ENCODE results near the gene ACTA1.
A peak's percentile ranks its signal among the peaks of the same experiment; 100 is the strongest.

ACTA1 gene

DNA sequence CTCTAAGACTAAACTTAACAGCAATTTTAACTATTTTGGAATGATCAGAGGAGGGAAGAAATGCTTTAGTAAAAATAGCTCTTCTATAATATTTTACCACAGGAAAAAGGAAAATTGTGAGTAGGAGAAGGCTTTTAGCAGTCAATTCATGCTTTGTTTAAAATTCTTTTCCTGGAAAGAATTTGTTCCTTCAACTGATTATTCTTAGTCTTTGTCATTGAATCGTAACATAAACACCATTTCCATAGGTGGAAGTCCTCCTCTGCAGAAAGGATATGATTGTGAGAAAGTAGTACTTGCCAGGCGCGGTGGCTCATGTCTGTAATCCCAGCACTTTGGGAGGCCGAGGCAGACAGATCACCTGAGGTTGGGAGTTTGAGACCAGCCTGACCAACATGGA, 11.9 kb upstream of the ACTA1 start:
- Histone ChIP-seq H4K91ac (ENCODE audit: low read length) (no peak overlapping the region), H3K27me3 (ENCODE audit: control insufficient read depth in 1 of 2, insufficient read depth in 1 of 2, low read length in 2 of 2) (no peaks in the 10 kb centered on the region)
- DNase-seq: no peak

DNA sequence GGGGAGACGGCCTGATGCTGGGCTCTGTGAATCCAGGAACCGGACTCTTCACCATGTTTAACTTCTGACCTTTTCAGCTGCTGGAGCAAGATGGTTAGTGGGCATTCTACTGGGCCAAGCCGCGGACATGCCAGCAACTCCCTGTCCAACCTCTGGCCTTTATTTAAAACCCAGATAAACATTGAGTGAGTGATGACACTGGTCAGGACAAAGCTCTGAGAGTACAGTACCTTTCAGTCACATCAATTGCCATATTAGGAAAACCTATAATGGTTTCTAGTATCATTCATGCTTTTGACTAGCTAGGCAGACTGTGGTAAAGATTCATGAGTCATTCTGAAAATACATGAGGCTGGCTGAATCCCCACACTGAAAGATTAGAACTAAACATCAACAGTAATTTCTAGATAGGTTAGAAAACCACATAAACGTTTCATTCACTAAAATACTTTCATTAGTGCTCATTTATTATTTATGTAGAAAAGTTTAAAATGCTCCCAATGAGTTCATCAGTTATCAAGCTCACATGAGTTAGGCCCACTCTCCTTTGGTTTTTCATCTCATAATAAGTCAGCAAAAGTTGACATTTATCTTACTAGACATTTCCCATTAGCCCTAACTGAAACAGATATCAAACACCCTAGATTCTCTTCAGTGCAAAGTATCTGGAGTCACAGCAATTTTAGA, 7.1 kb upstream of the ACTA1 start:
- Histone ChIP-seq H4K91ac (ENCODE audit: low read length) (no peak overlapping the region), H3K9ac (ENCODE audit: low read length) (no peak overlapping the region), H3K27me3 (ENCODE audit: control insufficient read depth in 1 of 2, insufficient read depth in 1 of 2, low read length in 2 of 2) (peaks cover 5 to 6% of the 10 kb centered on the region in 2 experiments), H3K4me1 (ENCODE audit: control insufficient read depth, insufficient read depth, low read depth, low read length) (peaks cover 5% of the 10 kb centered on the region), H3K79me1 (replicated peaks; ENCODE audit: low read length, poor library complexity, severe bottlenecking) (no peaks in the 10 kb centered on the region), H3K14ac (ENCODE audit: low read length in 2 of 2) (no peak overlapping the region), H3K23ac (ENCODE audit: low read length in 2 of 2) (no peak overlapping the region), H3K4me3 (ENCODE audit: insufficient read depth in 1 of 2, low read depth in 1 of 2, low read length in 2 of 2) (no peak overlapping the region), H3K18ac (ENCODE audit: low read depth in 1 of 2, low read length in 2 of 2) (no peak overlapping the region), H3K9me3 (ENCODE audit: control insufficient read depth, low read length) (no peaks in the 10 kb centered on the region), H3K4me2 (ENCODE audit: low read length, poor library complexity, severe bottlenecking) (no peak overlapping the region), H2AFZ (ENCODE audit: low read depth, low read length) (no peak overlapping the region), H2BK15ac (ENCODE audit: low read depth, poor library complexity, severe bottlenecking) (no peak overlapping the region), H2BK12ac (ENCODE audit: low read length in 2 of 2) (no peak overlapping the region), H4K8ac (ENCODE audit: low read length) (no peak overlapping the region), H2AK5ac (ENCODE audit: low read length, severe bottlenecking) (no peak overlapping the region), H2BK120ac (ENCODE audit: low read depth, low read length) (no peak overlapping the region), H3K36me3 (ENCODE audit: control insufficient read depth in 1 of 2, insufficient read depth in 2 of 2, low read depth in 1 of 2, low read length in 2 of 2) (peaks cover 11 to 39% of the 10 kb centered on the region in 2 experiments), H3K27ac (ENCODE audit: low read length, poor library complexity, severe bottlenecking) (peak overlapping the region; percentile 80), H2BK5ac (ENCODE audit: low read depth, low read length, poor library complexity, severe bottlenecking) (peak overlapping the region; percentile 44), H3K4ac (ENCODE audit: low read depth in 1 of 2, low read length in 2 of 2) (no peak overlapping the region)
- WGBS: 49% methylated on average over 2 of the region's 5 CpGs
- DNase-seq: peak; percentile 75

More for the DNA sequence above, 11.9 kb upstream of the ACTA1 start:
- H3K18ac ChIP-seq (ENCODE audit: low read depth in 1 of 2, low read length in 2 of 2): no peak overlapping the region
- H3K9me3 ChIP-seq (ENCODE audit: control insufficient read depth, low read length): no peaks in the 10 kb centered on the region
- no peak overlapping the region for H3K27ac ChIP-seq (ENCODE audit: low read length, poor library complexity, severe bottlenecking)
- H3K4me1 ChIP-seq (ENCODE audit: control insufficient read depth, insufficient read depth, low read depth, low read length): peaks cover under 1% of the 10 kb centered on the region
- H3K4me2 ChIP-seq (ENCODE audit: low read length, poor library complexity, severe bottlenecking): no peak overlapping the region
- H2BK15ac ChIP-seq (ENCODE audit: low read depth, poor library complexity, severe bottlenecking): no peak overlapping the region
- H2AFZ ChIP-seq (ENCODE audit: low read depth, low read length): no peak overlapping the region
- no peak overlapping the region for H3K14ac ChIP-seq (ENCODE audit: low read length in 2 of 2)
- no peak overlapping the region for H2BK120ac ChIP-seq (ENCODE audit: low read depth, low read length)
- H3K4me3 ChIP-seq (ENCODE audit: insufficient read depth in 1 of 2, low read depth in 1 of 2, low read length in 2 of 2): no peak overlapping the region
- H2BK5ac ChIP-seq (ENCODE audit: low read depth, low read length, poor library complexity, severe bottlenecking): no peak overlapping the region
- WGBS: 96% methylated on average over 4 of the region's 4 CpGs
- no peak overlapping the region for H4K8ac ChIP-seq (ENCODE audit: low read length)
- H3K23ac ChIP-seq (ENCODE audit: low read length in 2 of 2): no peak overlapping the region
- no peak overlapping the region for H2AK5ac ChIP-seq (ENCODE audit: low read length, severe bottlenecking)
- H3K4ac ChIP-seq (ENCODE audit: low read depth in 1 of 2, low read length in 2 of 2): no peak overlapping the region
- no peak overlapping the region for H2BK12ac ChIP-seq (ENCODE audit: low read length in 2 of 2)
- peaks cover 24 to 45% of the 10 kb centered on the region in 2 experiments for H3K36me3 ChIP-seq (ENCODE audit: control insufficient read depth in 1 of 2, insufficient read depth in 2 of 2, low read depth in 1 of 2, low read length in 2 of 2)
- H3K9ac ChIP-seq (ENCODE audit: low read length): no peak overlapping the region
- no peaks in the 10 kb centered on the region for H3K79me1 ChIP-seq (replicated peaks; ENCODE audit: low read length, poor library complexity, severe bottlenecking)

DNA sequence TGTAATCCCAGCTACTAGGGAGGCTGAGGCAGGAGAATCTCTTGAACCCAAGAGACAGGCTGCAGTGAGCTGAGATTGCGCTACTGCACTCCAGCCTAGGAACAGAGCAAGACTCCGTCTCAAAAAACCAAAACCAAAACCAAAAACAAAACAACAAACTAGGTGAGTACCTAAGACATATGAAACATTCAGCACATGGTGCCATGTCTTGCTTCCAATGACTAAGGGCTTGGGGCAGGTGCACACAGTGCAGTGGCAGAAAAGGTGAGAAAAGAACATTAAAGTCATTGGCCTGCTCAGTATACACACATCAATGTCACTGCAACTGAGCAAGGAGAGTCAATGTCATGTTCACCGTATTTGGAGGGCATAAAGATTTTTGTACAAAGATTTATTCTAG, 4.1 kb upstream of the ACTA1 start:
- DNase-seq: no peak
- H3K27ac ChIP-seq (ENCODE audit: low read length, poor library complexity, severe bottlenecking): no peak overlapping the region
- H3K14ac ChIP-seq (ENCODE audit: low read length in 2 of 2): no peak overlapping the region
- H2BK15ac ChIP-seq (ENCODE audit: low read depth, poor library complexity, severe bottlenecking): no peak overlapping the region
- WGBS: 96% methylated on average over 3 of the region's 3 CpGs
- H4K8ac ChIP-seq (ENCODE audit: low read length): no peak overlapping the region
- H3K36me3 ChIP-seq (ENCODE audit: control insufficient read depth in 1 of 2, insufficient read depth in 2 of 2, low read depth in 1 of 2, low read length in 2 of 2): peaks cover 9 to 15% of the 10 kb centered on the region in 2 experiments
- no peak overlapping the region for H2BK5ac ChIP-seq (ENCODE audit: low read depth, low read length, poor library complexity, severe bottlenecking)
- no peak overlapping the region for H2BK12ac ChIP-seq (ENCODE audit: low read length in 2 of 2)
- H3K9ac ChIP-seq (ENCODE audit: low read length): no peak overlapping the region
- no peak overlapping the region for H4K91ac ChIP-seq (ENCODE audit: low read length)
- no peak overlapping the region for H3K23ac ChIP-seq (ENCODE audit: low read length in 2 of 2)
- no peak overlapping the region for H3K4me3 ChIP-seq (ENCODE audit: insufficient read depth in 1 of 2, low read depth in 1 of 2, low read length in 2 of 2)
- H3K79me1 ChIP-seq (replicated peaks; ENCODE audit: low read length, poor library complexity, severe bottlenecking): no peaks in the 10 kb centered on the region
- H2BK120ac ChIP-seq (ENCODE audit: low read depth, low read length): no peak overlapping the region
- no peak overlapping the region for H2AFZ ChIP-seq (ENCODE audit: low read depth, low read length)
- peaks cover 31 to 32% of the 10 kb centered on the region in 2 experiments for H3K27me3 ChIP-seq (ENCODE audit: control insufficient read depth in 1 of 2, insufficient read depth in 1 of 2, low read length in 2 of 2)
- no peak overlapping the region for H3K4ac ChIP-seq (ENCODE audit: low read depth in 1 of 2, low read length in 2 of 2)
- no peak overlapping the region for H3K4me2 ChIP-seq (ENCODE audit: low read length, poor library complexity, severe bottlenecking)
- peaks cover 16% of the 10 kb centered on the region for H3K4me1 ChIP-seq (ENCODE audit: control insufficient read depth, insufficient read depth, low read depth, low read length)
- H2AK5ac ChIP-seq (ENCODE audit: low read length, severe bottlenecking): no peak overlapping the region
- H3K9me3 ChIP-seq (ENCODE audit: control insufficient read depth, low read length): no peaks in the 10 kb centered on the region
- no peak overlapping the region for H3K18ac ChIP-seq (ENCODE audit: low read depth in 1 of 2, low read length in 2 of 2)

DNA sequence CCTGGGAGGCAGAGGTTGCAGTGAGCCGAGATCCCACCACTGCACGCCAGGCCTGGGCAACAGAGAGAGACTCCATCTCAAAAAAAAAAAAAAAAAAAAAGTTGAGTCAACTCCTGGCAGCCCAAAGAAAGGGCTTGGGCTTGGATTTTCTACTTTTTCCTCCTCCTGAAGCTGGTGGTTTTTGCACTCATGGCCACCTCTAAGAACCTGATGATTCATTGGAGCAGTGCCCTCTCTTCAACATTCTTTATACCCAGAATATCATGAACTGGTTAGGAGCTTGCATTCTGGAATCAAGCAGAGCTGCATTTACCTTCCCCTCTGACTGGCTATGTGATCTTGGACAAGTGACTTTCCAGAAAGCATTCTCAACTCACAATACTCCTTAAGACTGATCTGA, 3.5 kb upstream of the ACTA1 start:
- H2AFZ ChIP-seq (ENCODE audit: low read depth, low read length): no peak overlapping the region
- H3K4me2 ChIP-seq (ENCODE audit: low read length, poor library complexity, severe bottlenecking): no peak overlapping the region
- no peak overlapping the region for H2BK12ac ChIP-seq (ENCODE audit: low read length in 2 of 2)
- H3K9ac ChIP-seq (ENCODE audit: low read length): no peak overlapping the region
- H3K4ac ChIP-seq (ENCODE audit: low read depth in 1 of 2, low read length in 2 of 2): no peak overlapping the region
- no peak overlapping the region for H3K14ac ChIP-seq (ENCODE audit: low read length in 2 of 2)
- H3K9me3 ChIP-seq (ENCODE audit: control insufficient read depth, low read length): no peaks in the 10 kb centered on the region
- H3K27ac ChIP-seq (ENCODE audit: low read length, poor library complexity, severe bottlenecking): no peak overlapping the region
- no peak overlapping the region for H2BK15ac ChIP-seq (ENCODE audit: low read depth, poor library complexity, severe bottlenecking)
- peaks cover 37 to 38% of the 10 kb centered on the region in 2 experiments for H3K27me3 ChIP-seq (ENCODE audit: control insufficient read depth in 1 of 2, insufficient read depth in 1 of 2, low read length in 2 of 2)
- H3K23ac ChIP-seq (ENCODE audit: low read length in 2 of 2): no peak overlapping the region
- H3K4me1 ChIP-seq (ENCODE audit: control insufficient read depth, insufficient read depth, low read depth, low read length): peaks cover 16% of the 10 kb centered on the region
- no peak overlapping the region for H2BK120ac ChIP-seq (ENCODE audit: low read depth, low read length)
- no peak overlapping the region for H4K91ac ChIP-seq (ENCODE audit: low read length)
- H2AK5ac ChIP-seq (ENCODE audit: low read length, severe bottlenecking): no peak overlapping the region
- H3K4me3 ChIP-seq (ENCODE audit: insufficient read depth in 1 of 2, low read depth in 1 of 2, low read length in 2 of 2): no peak overlapping the region
- no peaks in the 10 kb centered on the region for H3K79me1 ChIP-seq (replicated peaks; ENCODE audit: low read length, poor library complexity, severe bottlenecking)
- no peak overlapping the region for H2BK5ac ChIP-seq (ENCODE audit: low read depth, low read length, poor library complexity, severe bottlenecking)
- H3K36me3 ChIP-seq (ENCODE audit: control insufficient read depth in 1 of 2, insufficient read depth in 2 of 2, low read depth in 1 of 2, low read length in 2 of 2): peaks cover 4 to 12% of the 10 kb centered on the region in 2 experiments
- DNase-seq: no peak
- H3K18ac ChIP-seq (ENCODE audit: low read depth in 1 of 2, low read length in 2 of 2): no peak overlapping the region
- no peak overlapping the region for H4K8ac ChIP-seq (ENCODE audit: low read length)
- WGBS: 98% methylated on average over 2 of the region's 2 CpGs

All from mesenchymal stem cell (in vitro differentiated cells and primary cell).